Measurements from ENCODE around the gene ETV6.

DNA sequence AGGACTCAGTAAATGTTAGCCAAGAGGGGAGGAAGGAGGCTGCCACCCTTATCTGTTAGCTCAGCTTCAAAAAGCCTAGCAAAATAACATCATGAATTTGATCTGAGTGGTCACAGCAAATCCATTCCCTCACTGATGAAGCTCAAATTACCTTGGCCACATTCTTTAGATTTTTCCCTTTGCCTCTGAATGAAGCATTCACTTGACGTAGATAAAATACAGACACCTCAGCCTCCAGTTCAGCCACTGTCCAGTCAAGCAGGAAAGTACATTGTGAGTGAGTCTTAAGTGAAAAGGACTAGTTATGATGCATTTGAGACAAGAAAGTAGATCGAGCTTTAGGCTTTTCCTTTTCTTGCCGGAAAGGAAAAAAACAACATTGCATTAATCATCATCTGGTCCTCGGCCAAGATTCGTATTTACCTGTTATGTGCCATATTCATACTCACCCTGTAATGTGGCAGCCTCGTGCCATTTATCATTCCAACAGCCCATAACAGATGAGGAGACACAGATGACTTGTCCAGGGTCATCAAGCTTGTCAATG lies 146.5 kb downstream of the ETV6 start:
- TF ChIP-seq, protein P1, sequence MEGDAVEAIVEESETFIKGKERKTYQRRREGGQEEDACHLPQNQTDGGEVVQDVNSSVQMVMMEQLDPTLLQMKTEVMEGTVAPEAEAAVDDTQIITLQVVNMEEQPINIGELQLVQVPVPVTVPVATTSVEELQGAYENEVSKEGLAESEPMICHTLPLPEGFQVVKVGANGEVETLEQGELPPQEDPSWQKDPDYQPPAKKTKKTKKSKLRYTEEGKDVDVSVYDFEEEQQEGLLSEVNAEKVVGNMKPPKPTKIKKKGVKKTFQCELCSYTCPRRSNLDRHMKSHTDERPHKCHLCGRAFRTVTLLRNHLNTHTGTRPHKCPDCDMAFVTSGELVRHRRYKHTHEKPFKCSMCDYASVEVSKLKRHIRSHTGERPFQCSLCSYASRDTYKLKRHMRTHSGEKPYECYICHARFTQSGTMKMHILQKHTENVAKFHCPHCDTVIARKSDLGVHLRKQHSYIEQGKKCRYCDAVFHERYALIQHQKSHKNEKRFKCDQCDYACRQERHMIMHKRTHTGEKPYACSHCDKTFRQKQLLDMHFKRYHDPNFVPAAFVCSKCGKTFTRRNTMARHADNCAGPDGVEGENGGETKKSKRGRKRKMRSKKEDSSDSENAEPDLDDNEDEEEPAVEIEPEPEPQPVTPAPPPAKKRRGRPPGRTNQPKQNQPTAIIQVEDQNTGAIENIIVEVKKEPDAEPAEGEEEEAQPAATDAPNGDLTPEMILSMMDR (IDR thresholded peaks at IDR 0.05; ENCODE audit: control extremely low read depth in 1 of 3, insufficient read depth in 1 of 3, low read depth in 1 of 3, low read length in 3 of 3) = no peak
- TF ChIP-seq KDM1A (IDR thresholded peaks at IDR 0.05; ENCODE audit: borderline replicate concordance, low read length) (no peak), EZH2 (IDR thresholded peaks at IDR 0.05; ENCODE audit: low read depth, low read length, severe bottlenecking) (no peak), GABPA (IDR thresholded peaks at IDR 0.05; ENCODE audit: borderline replicate concordance, insufficient read depth, low read length) (no peak), HDAC6 (IDR thresholded peaks at IDR 0.05; ENCODE audit: low read depth, low read length) (no peak), ATF3 (IDR thresholded peaks at IDR 0.05; ENCODE audit: insufficient read depth, low read depth, low read length) (no peak), POLR2A (IDR thresholded peaks at IDR 0.05; ENCODE audit: control extremely low read depth in 1 of 2, low read depth in 2 of 2, low read length in 2 of 2) (no peak), SP2 (IDR thresholded peaks at IDR 0.05; ENCODE audit: low read length) (no peak), RAD21 (IDR thresholded peaks at IDR 0.05 in 1 of 2, conservative IDR thresholded peaks at IDR 0.05 in 1 of 2; ENCODE audit: low read depth in 2 of 2, low read length in 2 of 2) (no peak), JUN (IDR thresholded peaks at IDR 0.05; ENCODE audit: low read depth, low read length) (no peak), RXRA (IDR thresholded peaks at IDR 0.05; ENCODE audit: insufficient read depth, low read depth, low read length) (no peak), CEBPB (IDR thresholded peaks at IDR 0.05; ENCODE audit: low read depth, low read length) (no peak), ZNF274 (IDR thresholded peaks at IDR 0.05; ENCODE audit: borderline replicate concordance, extremely low read depth, low read length) (no peak)

All from H1 (cell line).